Small intestine (tissue), 7 donors: ENCODE measurements around the gene MYO1F. TPM values are rescaled to one million over a fixed set of nuclear protein-coding genes. Genes with fewer than 3 reads are reported as not detected.

ENCODE experiments used
- DNase-seq, 2 donors: peaks; one replicate each; pipeline versions ENCODE4 v3.0.0 to v3.0.0-alpha.2; 2013
- FAIRE-seq: peaks from 2 replicates; lab custom pipeline; 2012; peaks lifted over from hg19 to GRCh38; lab: Jason Lieb, UNC
- H3K27ac ChIP-seq, 3 donors: one replicate each; pipeline ENCODE4 v1.5.1; 2013; ENCODE audit warnings: low read length in 2 of 3, mild to moderate bottlenecking in 2 of 3, control low read depth in 1 of 3, inconsistent platforms in 1 of 3, low read depth in 1 of 3, moderate library complexity in 1 of 3
- H3K27me3 ChIP-seq, 3 donors: one replicate each; pipeline ENCODE4 v1.6.1; 2013; ENCODE audit warnings: low read length in 3 of 3, inconsistent platforms in 1 of 3; ENCODE audit not compliant: control insufficient read depth in 3 of 3, insufficient read depth in 3 of 3
- H3K36me3 ChIP-seq, 3 donors: one replicate each; pipeline ENCODE4 v1.6.1; 2013; ENCODE audit warnings: low read length in 3 of 3, inconsistent platforms in 1 of 3, low read depth in 1 of 3, mild to moderate bottlenecking in 1 of 3, moderate library complexity in 1 of 3; ENCODE audit not compliant: control insufficient read depth in 3 of 3, insufficient read depth in 2 of 3
- H3K4me1 ChIP-seq, 3 donors: one replicate each; pipeline ENCODE4 v1.6.1; 2013; ENCODE audit warnings: low read length in 2 of 3, inconsistent platforms in 1 of 3, low read depth in 1 of 3, mild to moderate bottlenecking in 1 of 3, moderate library complexity in 1 of 3; ENCODE audit not compliant: control insufficient read depth in 3 of 3, insufficient read depth in 2 of 3
- H3K4me3 ChIP-seq, 3 donors: one replicate each; pipeline ENCODE4 v1.5.1; 2013; ENCODE audit warnings: low read length in 3 of 3, control low read depth in 1 of 3, inconsistent platforms in 1 of 3, low read depth in 1 of 3, mild to moderate bottlenecking in 1 of 3, moderate library complexity in 1 of 3
- H3K9me3 ChIP-seq, 2 donors: one replicate each; pipeline ENCODE4 v1.6.1; 2013; ENCODE audit warnings: low read depth in 1 of 2, low read length in 1 of 2; ENCODE audit not compliant: control insufficient read depth in 2 of 2, insufficient read depth in 1 of 2
- WGBS, 3 donors: extraction: QIAGEN DNeasy Blood & Tissue Kit; methylation state at CpG; one replicate each; pipeline ENCODE4 v1.1.7; 2013; 5-methylcytosine and 5-hydroxymethylcytosine counted together
- polyA plus RNA-seq, 4 donors: library from polyadenylated mRNA; stranded (reverse) in 3 of 4; unstranded in 1 of 4; fragments of 200-250 nt in 3 of 4; fragments of 120-200 nt in 1 of 4; gene quantifications; one replicate each; pipeline versions ENCODE4 v1.2.1 to v1.2.3, GENCODE V29; 2013
- donor health status: healthy with polysubstance abuse.
- donor health status: control.
- donor health status: control.
- donor health status: Bipolar disorder and iron deficiency.
- donor health status: healthy.

Gene MYO1F
- polyA plus RNA-seq, 4 donors, result 1.3 to 13.7 (median 6.0) TPM

GRCh38 chr19:8609279-8610040, 32.2 kb upstream of the MYO1F start:
- Histone ChIP-seq H3K27me3 (peaks cover 0 to 19% (median 8%) of the 10 kb centered on the region in 3 donors), H3K9me3 (peaks cover 0 to 7% of the 10 kb centered on the region in 2 donors), H3K27ac (peak overlapping the region; percentile 22 to 68 (median 65)), H3K4me3 (peak overlapping the region; percentile 27 to 49 (median 45)), H3K4me1 (peaks cover 0 to 3% (median 0%) of the 10 kb centered on the region in 3 donors), H3K36me3 (peaks cover 0 to 4% (median 0%) of the 10 kb centered on the region in 3 donors)
- FAIRE-seq (no peak), DNase-seq (peak in 1 of 2 donors; percentile 41)
- 5 to 13% (median 12%) methylated on average over 37 to 47 of the region's 47 CpGs for WGBS, 3 donors

- Histone ChIP-seq H3K36me3 (peaks cover 0 to 4% (median 0%) of the 10 kb centered on the region in 3 donors), H3K27ac (peak overlapping the region in 2 of 3 donors; percentile 65 to 68), H3K4me3 (peak overlapping the region in 2 of 3 donors; percentile 45 to 49), H3K4me1 (peaks cover 0 to 3% (median 0%) of the 10 kb centered on the region in 3 donors), H3K9me3 (peaks cover 0 to 9% of the 10 kb centered on the region in 2 donors), H3K27me3 (peaks cover 0 to 19% (median 8%) of the 10 kb centered on the region in 3 donors)
- no peak for DNase-seq
- WGBS, 3 donors, result 51 to 57% (median 57%) methylated on average over 5 of the region's 5 CpGs
- no peak for FAIRE-seq
These were observed 31.7 kb upstream of the MYO1F start for GRCh38 chr19:8608941-8609278.

- no peak for FAIRE-seq
- Histone ChIP-seq H3K9me3 (peaks cover 0 to 9% of the 10 kb centered on the region in 2 donors), H3K4me1 (peaks cover 0 to 3% (median 0%) of the 10 kb centered on the region in 3 donors), H3K36me3 (peaks cover 0 to 4% (median 0%) of the 10 kb centered on the region in 3 donors), H3K27ac (no peak overlapping the region), H3K27me3 (peaks cover 0 to 19% (median 8%) of the 10 kb centered on the region in 3 donors), H3K4me3 (no peak overlapping the region)
- no peak for DNase-seq
- 76 to 85% (median 82%) methylated on average over 4 of the region's 4 CpGs for WGBS, 3 donors
These were observed 30.1 kb upstream of the MYO1F start for GRCh38 chr19:8607386-8607785.

GRCh38 chr19:8605514-8605913, 28.3 kb upstream of the MYO1F start:
- H3K36me3 ChIP-seq, result peaks cover 0 to 6% (median 0%) of the 10 kb centered on the region in 3 donors
- FAIRE-seq, result no peak
- peaks cover 0 to 9% of the 10 kb centered on the region in 2 donors for H3K9me3 ChIP-seq
- H3K4me3 ChIP-seq, result no peak overlapping the region
- H3K27me3 ChIP-seq, result peaks cover 0 to 14% (median 5%) of the 10 kb centered on the region in 3 donors
- no peak overlapping the region for H3K27ac ChIP-seq
- WGBS, 3 donors, result 96 to 98% (median 96%) methylated on average over 15 to 17 of the region's 17 CpGs
- H3K4me1 ChIP-seq, result no peaks in the 10 kb centered on the region
- DNase-seq, result no peak

GRCh38 chr19:8601796-8602195, 24.6 kb upstream of the MYO1F start:
- no peak overlapping the region for H3K4me3 ChIP-seq
- FAIRE-seq (no peak), DNase-seq (no peak)
- H3K4me1 ChIP-seq, result no peaks in the 10 kb centered on the region
- H3K27ac ChIP-seq, result no peak overlapping the region
- WGBS, 3 donors, result 84 to 92% (median 86%) methylated on average over 5 of the region's 5 CpGs
- peaks cover 0 to 9% of the 10 kb centered on the region in 2 donors for H3K9me3 ChIP-seq
- peaks cover 0 to 8% (median 0%) of the 10 kb centered on the region in 3 donors for H3K36me3 ChIP-seq
- no peaks in the 10 kb centered on the region for H3K27me3 ChIP-seq

GRCh38 chr19:8600816-8601215, 23.6 kb upstream of the MYO1F start:
- FAIRE-seq (no peak), DNase-seq (no peak)
- Histone ChIP-seq H3K27ac (no peak overlapping the region), H3K4me1 (no peaks in the 10 kb centered on the region), H3K27me3 (no peaks in the 10 kb centered on the region), H3K4me3 (no peak overlapping the region), H3K9me3 (peaks cover 0 to 9% of the 10 kb centered on the region in 2 donors), H3K36me3 (peaks cover 0 to 8% (median 0%) of the 10 kb centered on the region in 3 donors)
- 88 to 96% (median 93%) methylated on average over 15 to 16 of the region's 16 CpGs for WGBS, 3 donors

- H3K36me3 ChIP-seq, result peaks cover 0 to 7% (median 0%) of the 10 kb centered on the region in 3 donors
These were observed 22.8 kb upstream of the MYO1F start for GRCh38 chr19:8600064-8600463.

GRCh38 chr19:8596168-8596567, 18.9 kb upstream of the MYO1F start:
- Histone ChIP-seq H3K4me1 (peaks cover 0 to 2% (median 0%) of the 10 kb centered on the region in 3 donors), H3K36me3 (peaks cover 0 to 4% (median 0%) of the 10 kb centered on the region in 3 donors), H3K27ac (no peak overlapping the region), H3K27me3 (peaks cover 0 to 13% (median 0%) of the 10 kb centered on the region in 3 donors), H3K9me3 (peaks cover 0 to 24% of the 10 kb centered on the region in 2 donors), H3K4me3 (no peak overlapping the region)
- FAIRE-seq (no peak), DNase-seq (no peak)
- 77 to 85% (median 79%) methylated on average over 23 of the region's 23 CpGs for WGBS, 3 donors

More at GRCh38 chr19:8600064-8600463, 22.8 kb upstream of the MYO1F start:
- H3K4me1 ChIP-seq, result no peaks in the 10 kb centered on the region
- H3K27ac ChIP-seq, result no peak overlapping the region
- no peaks in the 10 kb centered on the region for H3K27me3 ChIP-seq
- peaks cover 0 to 8% of the 10 kb centered on the region in 2 donors for H3K9me3 ChIP-seq
- DNase-seq (no peak), FAIRE-seq (no peak)
- 78 to 92% (median 90%) methylated on average over 2 of the region's 2 CpGs for WGBS, 3 donors
- no peak overlapping the region for H3K4me3 ChIP-seq
